ENCODE data around the gene TARS2. TPM values are rescaled to one million over a fixed set of nuclear protein-coding genes. Genes with fewer than 3 reads are reported as not detected.

Gene TARS2
- total and polyA plus RNA-seq, 10 of the 15 experiments (the other 5 are each of a cell fraction or from before 2014, with no cell fraction given), result 11.0 to 51.8 (median 45.2) TPM

DNA sequence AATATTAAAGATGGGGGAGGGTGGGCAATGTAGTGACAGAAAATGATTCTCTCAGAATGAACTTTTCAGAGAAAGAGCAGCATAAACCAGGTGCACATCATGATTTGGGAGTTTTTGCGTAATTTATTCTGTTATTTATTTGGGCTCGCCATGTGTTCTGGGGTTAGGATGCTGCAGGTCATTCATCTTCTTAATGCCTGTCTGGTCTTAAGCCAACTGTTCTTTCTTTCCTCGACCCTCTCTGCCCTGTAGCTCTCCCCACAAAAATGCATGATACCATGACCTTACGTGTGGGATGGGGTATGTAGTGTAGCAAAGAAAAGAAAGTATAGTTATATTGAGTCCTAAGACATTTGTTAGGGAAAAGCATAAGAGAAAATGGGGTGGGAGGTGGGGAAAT lies 12.3 kb upstream of the TARS2 start:
- TF ChIP-seq MYC (IDR thresholded peaks at IDR 0.05; ENCODE audit: insufficient read depth, insufficient read length, insufficient replicate concordance, low read length, severe bottlenecking), result no peak
- no peak for TF ChIP-seq HDAC2 (IDR thresholded peaks at IDR 0.05)
- no peak for TF ChIP-seq GABPA (IDR thresholded peaks at IDR 0.05; ENCODE audit: low read depth)
- TF ChIP-seq ATF7 (IDR thresholded peaks at IDR 0.05; ENCODE audit: low read depth), result no peak
- TF ChIP-seq, protein P1, sequence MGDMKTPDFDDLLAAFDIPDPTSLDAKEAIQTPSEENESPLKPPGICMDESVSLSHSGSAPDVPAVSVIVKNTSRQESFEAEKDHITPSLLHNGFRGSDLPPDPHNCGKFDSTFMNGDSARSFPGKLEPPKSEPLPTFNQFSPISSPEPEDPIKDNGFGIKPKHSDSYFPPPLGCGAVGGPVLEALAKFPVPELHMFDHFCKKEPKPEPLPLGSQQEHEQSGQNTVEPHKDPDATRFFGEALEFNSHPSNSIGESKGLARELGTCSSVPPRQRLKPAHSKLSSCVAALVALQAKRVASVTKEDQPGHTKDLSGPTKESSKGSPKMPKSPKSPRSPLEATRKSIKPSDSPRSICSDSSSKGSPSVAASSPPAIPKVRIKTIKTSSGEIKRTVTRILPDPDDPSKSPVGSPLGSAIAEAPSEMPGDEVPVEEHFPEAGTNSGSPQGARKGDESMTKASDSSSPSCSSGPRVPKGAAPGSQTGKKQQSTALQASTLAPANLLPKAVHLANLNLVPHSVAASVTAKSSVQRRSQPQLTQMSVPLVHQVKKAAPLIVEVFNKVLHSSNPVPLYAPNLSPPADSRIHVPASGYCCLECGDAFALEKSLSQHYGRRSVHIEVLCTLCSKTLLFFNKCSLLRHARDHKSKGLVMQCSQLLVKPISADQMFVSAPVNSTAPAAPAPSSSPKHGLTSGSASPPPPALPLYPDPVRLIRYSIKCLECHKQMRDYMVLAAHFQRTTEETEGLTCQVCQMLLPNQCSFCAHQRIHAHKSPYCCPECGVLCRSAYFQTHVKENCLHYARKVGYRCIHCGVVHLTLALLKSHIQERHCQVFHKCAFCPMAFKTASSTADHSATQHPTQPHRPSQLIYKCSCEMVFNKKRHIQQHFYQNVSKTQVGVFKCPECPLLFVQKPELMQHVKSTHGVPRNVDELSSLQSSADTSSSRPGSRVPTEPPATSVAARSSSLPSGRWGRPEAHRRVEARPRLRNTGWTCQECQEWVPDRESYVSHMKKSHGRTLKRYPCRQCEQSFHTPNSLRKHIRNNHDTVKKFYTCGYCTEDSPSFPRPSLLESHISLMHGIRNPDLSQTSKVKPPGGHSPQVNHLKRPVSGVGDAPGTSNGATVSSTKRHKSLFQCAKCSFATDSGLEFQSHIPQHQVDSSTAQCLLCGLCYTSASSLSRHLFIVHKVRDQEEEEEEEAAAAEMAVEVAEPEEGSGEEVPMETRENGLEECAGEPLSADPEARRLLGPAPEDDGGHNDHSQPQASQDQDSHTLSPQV (IDR thresholded peaks at IDR 0.05), result no peak
- TF ChIP-seq RBBP5 (conservative IDR thresholded peaks at IDR 0.05), result no peak
- TF ChIP-seq YBX1 (IDR thresholded peaks at IDR 0.05), result no peak
- TF ChIP-seq, protein P2, sequence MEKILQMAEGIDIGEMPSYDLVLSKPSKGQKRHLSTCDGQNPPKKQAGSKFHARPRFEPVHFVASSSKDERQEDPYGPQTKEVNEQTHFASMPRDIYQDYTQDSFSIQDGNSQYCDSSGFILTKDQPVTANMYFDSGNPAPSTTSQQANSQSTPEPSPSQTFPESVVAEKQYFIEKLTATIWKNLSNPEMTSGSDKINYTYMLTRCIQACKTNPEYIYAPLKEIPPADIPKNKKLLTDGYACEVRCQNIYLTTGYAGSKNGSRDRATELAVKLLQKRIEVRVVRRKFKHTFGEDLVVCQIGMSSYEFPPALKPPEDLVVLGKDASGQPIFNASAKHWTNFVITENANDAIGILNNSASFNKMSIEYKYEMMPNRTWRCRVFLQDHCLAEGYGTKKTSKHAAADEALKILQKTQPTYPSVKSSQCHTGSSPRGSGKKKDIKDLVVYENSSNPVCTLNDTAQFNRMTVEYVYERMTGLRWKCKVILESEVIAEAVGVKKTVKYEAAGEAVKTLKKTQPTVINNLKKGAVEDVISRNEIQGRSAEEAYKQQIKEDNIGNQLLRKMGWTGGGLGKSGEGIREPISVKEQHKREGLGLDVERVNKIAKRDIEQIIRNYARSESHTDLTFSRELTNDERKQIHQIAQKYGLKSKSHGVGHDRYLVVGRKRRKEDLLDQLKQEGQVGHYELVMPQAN (conservative IDR thresholded peaks at IDR 0.05), result no peak
- no peak for TF ChIP-seq CBX5 (IDR thresholded peaks at IDR 0.05; ENCODE audit: low read depth)
- no peak for TF ChIP-seq CHD4 (IDR thresholded peaks at IDR 0.05)
- TF ChIP-seq, protein P3, sequence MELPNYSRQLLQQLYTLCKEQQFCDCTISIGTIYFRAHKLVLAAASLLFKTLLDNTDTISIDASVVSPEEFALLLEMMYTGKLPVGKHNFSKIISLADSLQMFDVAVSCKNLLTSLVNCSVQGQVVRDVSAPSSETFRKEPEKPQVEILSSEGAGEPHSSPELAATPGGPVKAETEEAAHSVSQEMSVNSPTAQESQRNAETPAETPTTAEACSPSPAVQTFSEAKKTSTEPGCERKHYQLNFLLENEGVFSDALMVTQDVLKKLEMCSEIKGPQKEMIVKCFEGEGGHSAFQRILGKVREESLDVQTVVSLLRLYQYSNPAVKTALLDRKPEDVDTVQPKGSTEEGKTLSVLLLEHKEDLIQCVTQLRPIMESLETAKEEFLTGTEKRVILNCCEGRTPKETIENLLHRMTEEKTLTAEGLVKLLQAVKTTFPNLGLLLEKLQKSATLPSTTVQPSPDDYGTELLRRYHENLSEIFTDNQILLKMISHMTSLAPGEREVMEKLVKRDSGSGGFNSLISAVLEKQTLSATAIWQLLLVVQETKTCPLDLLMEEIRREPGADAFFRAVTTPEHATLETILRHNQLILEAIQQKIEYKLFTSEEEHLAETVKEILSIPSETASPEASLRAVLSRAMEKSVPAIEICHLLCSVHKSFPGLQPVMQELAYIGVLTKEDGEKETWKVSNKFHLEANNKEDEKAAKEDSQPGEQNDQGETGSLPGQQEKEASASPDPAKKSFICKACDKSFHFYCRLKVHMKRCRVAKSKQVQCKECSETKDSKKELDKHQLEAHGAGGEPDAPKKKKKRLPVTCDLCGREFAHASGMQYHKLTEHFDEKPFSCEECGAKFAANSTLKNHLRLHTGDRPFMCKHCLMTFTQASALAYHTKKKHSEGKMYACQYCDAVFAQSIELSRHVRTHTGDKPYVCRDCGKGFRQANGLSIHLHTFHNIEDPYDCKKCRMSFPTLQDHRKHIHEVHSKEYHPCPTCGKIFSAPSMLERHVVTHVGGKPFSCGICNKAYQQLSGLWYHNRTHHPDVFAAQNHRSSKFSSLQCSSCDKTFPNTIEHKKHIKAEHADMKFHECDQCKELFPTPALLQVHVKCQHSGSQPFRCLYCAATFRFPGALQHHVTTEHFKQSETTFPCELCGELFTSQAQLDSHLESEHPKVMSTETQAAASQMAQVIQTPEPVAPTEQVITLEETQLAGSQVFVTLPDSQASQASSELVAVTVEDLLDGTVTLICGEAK (IDR thresholded peaks at IDR 0.05; ENCODE audit: borderline replicate concordance), result no peak
- TF ChIP-seq POU2F2 (IDR thresholded peaks at IDR 0.05; ENCODE audit: borderline replicate concordance, low read depth, low read length), result no peak
- TF ChIP-seq BRCA1 (IDR thresholded peaks at IDR 0.05; ENCODE audit: low read depth, low read length), result no peak
- 76% methylated on average over 4 of the region's 4 CpGs for WGBS (ENCODE audit: insufficient coverage, insufficient replicate concordance, low lambda C conversion rate, missing lambda C conversion rate)
- Histone ChIP-seq H3K4me3 (no peak overlapping the region), H3K4me1 (ENCODE audit: control insufficient read depth, insufficient read depth, low read length) (no peaks in the 10 kb centered on the region), H3K9me3 (replicated peaks; ENCODE audit: control insufficient read depth, insufficient read depth, low read length) (no peaks in the 10 kb centered on the region), H3K9ac (ENCODE audit: control insufficient read depth, insufficient read depth, low read length) (no peak overlapping the region), H3K79me2 (ENCODE audit: control insufficient read depth, insufficient read depth, low read length) (no peaks in the 10 kb centered on the region), H2AFZ (ENCODE audit: control insufficient read depth, low read depth, low read length) (no peak overlapping the region), H3K27ac (ENCODE audit: control insufficient read depth, insufficient read depth) (no peak overlapping the region), H3K27me3 (replicated peaks in 1 of 2; ENCODE audit: control insufficient read depth in 2 of 2, insufficient read depth in 2 of 2, low read length in 1 of 2) (no peaks in the 10 kb centered on the region), H3K36me3 (ENCODE audit: control insufficient read depth in 2 of 2, insufficient read depth in 2 of 2, low read length in 1 of 2) (peaks cover 14 to 18% of the 10 kb centered on the region in 2 experiments; a peak in 3 of 4 replicates), H3K4me2 (ENCODE audit: control insufficient read depth, insufficient read depth) (no peak overlapping the region), H4K20me1 (ENCODE audit: control insufficient read depth, insufficient read depth) (no peaks in the 10 kb centered on the region)
- ATAC-seq, result no peak
- ChIA-PET SMC1A (ENCODE audit: uncharacterized antibody, unreplicated experiment) (interaction anchor here (0.6 kb wide), 1 partner anchor 252 kb away, joined by 3 read pairs; no protein-coding TSS in a partner anchor), CTCF (interaction anchor here (1.5 kb wide), 1 partner anchor 57 kb away, joined by 4 read pairs; no protein-coding TSS in a partner anchor), POLR2A (interaction anchor here (0.6 kb wide), 1 partner anchor 60 kb away, joined by 3 read pairs; no protein-coding TSS in a partner anchor), RAD21 (ENCODE audit: unreplicated experiment) (no interaction called here)
- no peak for DNase-seq (ENCODE audit: low read depth, low spot score)
- intact Hi-C loops (cut with micrococcal nuclease; ENCODE audit: unreplicated experiment) (no loop called here), in situ Hi-C loops (cut with MboI) (no loop called here)
- BruUV-seq (replicated peaks), result no TSS peak
- FAIRE-seq, result no peak

All from GM12878 (cell line).